HuH-7 (cell line): ENCODE results near the gene POU3F1.
"Not testable (repeated sequence)": the region's sequence is repeated elsewhere in the genome, so short reads cannot be mapped to it uniquely, and the experiment has no call there.

Experiments used
- DNase-seq: peaks from one replicate; pipeline ENCODE4 v3.0.0; 2011; ENCODE audit warnings: low spot score

POU3F1 gene

DNA sequence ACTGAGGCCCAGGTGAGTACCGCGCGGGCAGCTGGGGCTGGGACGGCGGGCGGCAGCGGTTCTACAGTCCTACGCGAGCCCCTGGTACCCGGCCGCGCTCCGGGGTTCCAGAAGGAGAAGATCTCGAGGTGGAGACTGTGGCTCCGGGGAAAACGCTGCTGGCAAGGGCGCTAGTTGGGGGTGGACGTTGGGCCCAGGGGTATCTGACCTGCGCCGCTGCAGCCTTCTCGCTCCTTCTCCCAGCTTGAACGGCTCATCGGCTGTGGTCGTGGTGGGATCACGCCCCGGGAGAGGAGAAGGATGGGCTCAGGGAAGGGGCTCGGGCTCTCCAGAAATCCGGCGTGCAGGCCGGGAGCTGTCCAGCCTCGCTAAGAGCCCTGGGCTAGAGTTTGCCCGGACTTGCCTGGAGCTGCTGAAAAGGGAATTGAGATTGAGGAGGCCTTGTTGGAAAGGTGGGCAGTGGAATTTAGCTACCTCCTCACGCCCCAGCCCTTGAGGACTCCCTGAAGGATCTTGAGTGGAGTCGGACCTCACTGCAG, 1.1 kb upstream of the POU3F1 start:
- no peak for DNase-seq

DNA sequence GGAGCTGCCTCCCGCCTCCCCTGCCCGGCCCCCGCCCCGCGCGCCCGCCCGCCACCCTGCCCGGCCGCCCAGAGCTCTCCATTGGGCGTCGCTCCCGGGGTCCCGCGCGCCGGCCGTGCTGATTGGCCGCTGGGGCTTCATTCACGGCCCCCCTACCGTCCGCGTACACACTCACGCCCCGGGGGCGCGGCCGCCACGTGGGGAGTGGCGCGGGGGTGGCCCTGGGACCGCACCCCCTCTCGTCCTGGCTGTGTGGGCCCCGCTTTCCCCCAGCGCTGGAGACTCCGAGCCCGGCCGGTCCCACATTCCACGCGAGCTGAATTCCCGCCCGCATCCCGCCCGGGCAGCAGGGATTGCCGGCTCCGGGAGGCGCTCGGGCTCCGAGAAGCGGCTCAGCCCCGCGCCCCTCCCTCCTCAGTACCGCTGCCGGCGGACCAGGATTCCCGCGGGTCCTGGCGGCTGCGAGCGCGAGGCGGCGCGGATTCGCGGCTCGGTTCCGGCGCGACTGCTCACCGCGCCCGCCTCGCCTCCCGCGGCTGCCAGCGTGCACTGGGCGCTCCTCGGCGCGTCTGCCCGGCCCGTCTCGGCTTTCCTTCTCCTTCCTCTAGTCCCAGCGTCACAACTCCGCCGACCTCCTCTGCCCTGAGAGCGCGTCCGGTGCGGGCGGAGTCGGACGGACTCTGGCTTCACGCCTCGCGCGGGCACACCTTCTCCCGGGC, 450 bp upstream of the POU3F1 start:
- DNase-seq, result peak; percentile 83

DNA sequence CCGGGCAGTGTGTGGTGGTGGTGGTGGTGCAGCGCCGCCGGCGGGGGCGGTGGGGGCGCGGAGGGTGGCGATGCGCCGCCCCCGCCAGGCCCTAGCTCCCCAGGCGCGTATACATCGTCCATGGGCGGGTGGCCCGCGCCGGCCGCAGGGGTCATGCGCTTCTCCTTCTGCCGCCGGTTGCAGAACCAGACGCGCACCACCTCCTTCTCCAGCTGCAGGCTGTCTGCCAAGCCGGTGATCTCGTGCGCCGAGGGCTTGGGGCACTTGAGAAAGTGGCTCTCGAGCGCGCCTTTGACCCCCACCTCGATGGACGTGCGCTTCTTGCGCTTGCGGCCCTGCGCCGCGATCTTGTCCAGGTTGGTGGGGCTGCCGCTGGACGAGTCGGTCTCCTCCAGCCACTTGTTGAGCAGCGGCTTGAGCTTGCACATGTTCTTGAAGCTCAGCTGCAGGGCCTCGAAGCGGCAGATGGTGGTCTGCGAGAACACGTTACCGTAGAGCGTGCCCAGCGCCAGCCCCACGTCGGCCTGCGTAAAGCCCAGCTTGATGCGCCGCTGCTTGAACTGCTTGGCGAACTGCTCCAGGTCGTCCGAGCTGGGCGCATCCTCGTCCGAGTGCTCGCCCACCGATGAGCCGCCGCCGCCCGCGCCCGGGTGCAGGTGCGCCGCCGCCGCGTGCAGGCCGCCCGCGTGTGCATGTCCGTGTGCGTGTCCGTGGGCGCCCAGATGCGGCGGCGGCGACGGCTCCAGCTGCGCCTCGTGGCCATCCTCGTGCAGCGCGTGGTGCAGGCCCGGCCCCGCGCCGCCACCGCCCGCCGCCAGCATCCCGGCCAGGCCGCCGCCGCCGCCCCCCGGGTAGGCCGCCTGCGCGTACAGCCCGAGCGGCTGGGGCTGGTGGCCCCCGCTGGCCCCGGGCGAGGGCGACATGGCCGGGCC, 926 bp downstream of the POU3F1 start:
- DNase-seq, result no peak

DNA sequence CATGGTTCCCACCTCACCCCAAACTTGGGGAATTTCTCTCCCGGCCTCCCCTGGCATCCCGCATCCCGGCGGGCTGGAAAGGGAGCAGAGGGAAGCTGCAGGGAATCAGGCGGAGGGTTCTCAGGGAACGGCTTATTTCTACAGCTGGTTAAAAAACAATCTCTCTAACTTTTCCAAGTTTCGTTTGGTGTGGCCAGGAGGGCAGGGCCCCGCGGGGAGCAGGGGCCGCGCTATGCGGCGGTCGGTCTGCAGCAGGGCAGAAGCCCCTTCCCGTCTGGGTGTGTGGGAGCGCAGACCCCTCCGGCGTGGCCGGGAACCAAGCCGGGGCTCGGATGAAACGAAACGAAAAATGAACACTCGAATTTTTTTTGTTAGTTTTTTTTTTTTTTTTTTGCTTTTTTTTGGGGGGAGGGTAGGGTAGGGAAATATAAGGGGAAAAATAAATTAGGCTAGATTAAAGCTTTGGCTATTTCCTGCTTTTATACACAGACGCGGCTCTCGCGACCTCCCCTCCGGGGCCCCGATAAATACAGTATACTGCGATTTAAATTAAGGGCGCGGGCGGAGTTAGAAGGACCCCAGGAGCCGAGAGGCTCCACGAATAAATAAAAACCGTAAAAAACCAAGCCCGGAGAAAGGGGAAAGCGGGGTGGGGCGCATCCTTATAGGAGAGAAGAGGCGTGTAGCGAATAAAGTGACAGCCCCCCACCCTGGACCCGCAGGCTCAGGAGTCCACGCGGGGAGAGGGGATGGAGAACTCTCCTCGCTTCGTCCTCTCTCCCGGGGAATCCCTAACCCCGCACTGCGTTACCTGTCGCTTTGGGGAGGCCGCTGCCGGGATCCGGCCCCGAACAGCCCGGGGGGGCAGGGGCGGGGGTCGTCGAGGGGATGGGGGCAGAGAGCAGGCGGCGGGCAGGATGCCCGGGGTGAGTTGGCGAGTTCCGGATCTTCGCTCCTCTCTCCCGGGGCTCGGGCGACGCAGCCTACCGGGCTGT, 2.1 kb downstream of the POU3F1 start:
- no peak for DNase-seq

DNA sequence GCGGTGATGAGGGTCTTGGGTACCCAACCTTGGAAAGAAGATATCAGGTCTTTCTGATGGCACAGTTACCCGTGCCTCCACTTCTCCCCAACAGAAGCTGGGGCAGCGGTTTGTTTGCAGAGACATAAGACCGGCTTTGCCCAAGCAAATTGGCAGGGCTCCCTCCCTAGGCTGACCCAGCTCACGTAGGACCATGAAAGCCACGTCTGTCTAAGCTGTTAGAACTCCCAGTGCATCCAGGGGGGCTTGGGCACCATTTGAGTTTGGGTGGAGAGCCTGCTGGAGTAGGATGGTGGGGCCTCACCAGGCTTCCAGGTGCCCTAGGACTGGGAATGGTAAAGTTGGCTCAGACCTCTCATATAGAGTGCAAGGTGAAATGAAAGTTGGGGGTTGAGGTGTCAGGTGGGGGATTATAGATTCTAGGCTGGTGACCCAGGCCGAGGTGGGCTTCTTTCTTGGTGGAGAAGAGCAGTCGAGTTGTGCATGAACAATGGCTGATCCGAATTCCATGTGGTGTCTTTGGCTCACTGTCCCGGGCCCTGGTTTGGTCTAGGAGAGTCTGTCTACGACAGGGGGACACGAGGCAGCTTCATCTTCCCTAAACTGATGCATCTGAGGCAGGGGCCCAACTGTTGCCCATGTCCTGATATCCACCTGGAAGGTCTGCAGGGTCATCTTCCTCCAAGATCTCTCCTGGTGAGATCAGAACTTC, 3.4 kb downstream of the POU3F1 start:
- DNase-seq, result no peak

DNA sequence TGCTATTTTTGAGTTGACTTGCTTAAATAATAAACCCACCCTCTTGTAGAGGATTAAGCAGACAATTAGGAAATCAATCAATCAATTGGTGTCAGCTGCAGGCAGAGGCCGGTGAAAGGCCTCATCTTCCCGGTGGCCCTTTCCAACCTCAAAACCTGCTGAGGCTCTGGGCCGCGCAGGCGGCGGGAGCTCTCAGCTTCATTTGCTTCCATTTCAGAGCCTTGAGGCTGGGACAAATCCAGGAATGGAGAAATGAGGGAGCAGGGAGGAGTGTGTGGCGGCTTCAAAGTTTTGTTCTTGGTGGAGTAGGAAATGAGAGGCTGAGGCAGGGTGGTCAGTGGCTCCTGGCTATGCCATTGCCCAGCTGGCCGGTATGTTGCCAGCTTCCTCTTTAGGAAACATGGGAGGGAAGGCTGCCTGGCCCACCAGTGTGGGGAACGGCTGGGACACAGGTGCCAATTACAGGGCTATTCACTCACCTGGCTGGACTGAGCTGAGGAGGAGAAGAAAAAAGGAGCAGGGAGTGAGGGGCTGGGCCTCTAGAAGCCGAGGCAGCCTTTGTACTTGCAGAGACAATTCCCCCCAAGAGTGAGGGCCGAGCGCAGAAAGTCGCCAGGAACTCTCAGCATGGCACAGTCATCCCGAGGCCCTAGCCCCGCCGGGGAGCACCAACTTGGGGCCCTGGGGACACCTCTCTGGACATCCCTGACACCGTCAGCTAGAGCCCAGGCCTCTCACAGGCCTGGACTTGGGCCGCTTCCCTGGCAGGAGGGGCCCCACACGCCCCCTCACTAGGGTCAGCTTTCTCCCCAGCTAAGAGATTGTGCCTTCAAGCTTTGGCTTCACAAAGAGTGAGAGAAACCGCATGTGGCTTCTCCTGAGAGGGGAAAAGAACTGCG, 4.4 kb downstream of the POU3F1 start:
- no peak for DNase-seq

DNA sequence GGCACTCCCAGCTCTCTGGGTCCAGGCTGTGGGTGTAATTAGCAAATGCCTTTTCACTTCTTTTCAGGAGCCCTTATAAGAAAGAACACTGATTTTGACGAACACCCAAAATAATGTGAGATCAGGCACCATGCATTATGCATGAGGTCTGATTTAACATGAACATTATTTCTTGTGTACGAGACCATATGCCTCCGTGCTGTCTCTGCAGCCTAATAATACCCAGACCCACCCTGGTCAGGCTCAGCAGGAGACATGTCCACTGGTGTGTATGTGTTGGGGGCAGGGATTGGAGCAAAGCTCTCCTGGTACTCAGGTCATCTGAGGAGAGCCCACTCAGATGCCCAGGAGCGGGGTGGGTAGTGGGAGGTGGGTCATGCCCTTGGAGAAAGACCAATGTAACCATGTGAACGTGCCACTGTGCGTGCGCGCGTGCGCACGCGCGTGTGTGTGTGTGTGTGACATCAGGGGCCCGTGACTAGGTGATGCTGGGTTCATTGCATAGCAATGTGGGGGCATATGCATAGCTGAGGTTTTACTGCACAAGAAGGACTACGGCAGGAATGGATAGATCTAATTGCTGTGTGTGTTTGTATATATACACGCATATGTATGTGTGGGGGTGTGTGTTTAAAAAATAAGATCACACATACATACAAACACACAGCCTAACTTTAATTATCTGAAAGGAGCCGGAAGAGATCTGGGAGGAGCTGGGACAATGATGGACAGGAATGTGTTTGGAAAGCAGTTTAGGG, 7.1 kb downstream of the POU3F1 start:
- no peak for DNase-seq

DNA sequence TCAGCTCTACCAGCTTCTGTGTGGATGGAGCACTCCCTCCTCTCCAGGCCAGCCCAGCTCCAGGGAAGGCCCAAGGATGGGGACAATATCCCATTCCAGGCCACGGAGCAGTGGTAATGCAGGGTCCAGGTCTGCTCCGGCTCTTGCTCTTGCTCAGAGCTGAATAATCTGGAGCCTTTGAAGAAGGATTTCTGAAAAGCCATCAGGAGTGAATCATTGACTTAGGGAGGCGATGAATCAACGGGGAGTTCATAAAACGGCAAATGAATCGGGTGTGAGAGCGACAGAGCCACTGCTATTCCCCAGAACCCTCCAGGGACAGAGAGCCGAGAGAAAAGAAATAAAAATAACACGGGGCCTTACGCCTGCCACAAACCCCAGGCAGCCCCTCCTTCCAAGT, 7.7 kb downstream of the POU3F1 start:
- no peak for DNase-seq

DNA sequence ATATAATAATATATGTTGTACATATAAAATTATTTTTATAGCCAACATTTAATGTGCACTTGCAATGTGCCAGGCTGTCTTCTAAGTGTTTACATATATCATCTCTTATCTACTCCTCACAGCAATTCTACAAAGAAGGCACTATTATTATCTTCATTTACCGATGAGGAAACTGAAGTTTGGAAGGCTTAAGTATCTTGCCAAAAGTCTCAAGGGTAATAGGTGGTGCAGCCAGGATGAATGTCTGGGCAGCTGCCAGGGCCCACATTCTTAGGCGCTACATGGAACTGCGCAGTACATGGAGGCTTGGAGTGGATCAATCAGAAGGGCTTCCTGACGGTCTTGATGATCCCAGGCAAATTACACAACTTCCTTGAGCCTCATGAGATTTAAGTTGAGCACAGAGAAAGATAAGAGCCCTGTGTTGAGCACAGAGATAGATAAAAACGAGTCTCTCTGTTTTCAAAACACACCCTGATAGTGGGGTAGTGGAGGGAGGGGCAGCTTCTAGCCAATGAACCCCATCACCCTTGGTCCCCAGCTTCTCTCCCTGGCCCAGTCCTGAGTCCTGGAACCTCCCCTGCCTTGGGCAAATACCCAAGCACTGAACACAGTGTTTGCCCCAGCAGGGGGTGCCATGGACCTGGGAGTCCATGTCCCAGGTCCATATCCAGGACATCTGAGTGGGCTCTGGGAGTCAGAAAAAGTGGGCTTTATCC, 9.2 kb downstream of the POU3F1 start:
- peak; percentile 63 for DNase-seq

DNA sequence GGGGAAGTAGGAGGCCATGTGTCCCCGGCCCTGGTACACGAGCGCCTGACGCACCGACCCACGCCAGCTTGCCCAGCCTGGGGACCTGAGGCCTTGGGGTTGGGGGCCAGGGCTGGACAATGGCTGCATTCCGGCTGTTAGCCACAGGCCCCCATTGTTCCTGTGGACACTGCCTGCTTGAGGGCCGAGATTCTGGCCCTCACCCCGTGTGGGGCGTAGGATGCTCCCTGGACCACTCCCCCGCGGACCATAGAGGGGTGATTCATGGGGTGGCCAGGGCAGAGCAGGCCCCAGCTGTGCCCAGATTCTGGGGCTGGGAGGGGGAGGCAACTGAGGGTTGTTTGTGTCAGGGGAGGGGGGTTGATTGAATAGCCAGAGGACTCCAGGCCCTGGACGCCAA, 11.7 kb downstream of the POU3F1 start:
- no peak for DNase-seq

DNA sequence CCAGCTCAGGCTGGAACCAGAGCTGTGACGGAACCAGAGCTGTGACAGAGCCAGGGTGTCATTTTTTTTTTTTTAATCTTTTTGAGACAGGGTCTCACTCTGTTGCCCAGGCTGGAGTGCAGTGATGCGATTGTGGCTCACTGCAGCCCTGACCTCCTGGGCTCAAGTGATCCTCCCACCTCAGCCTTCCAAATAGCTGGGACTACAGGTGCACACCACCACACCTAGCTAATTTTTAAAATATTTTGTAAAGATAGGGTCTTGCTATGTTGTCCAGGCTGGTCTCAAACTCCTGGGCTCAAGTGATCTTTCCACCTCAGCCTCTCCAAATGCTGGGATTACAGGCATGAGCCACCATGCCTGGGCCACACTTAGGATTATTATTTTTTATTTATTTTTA, 13.6 kb downstream of the POU3F1 start:
- not testable (repeated sequence) for DNase-seq

DNA sequence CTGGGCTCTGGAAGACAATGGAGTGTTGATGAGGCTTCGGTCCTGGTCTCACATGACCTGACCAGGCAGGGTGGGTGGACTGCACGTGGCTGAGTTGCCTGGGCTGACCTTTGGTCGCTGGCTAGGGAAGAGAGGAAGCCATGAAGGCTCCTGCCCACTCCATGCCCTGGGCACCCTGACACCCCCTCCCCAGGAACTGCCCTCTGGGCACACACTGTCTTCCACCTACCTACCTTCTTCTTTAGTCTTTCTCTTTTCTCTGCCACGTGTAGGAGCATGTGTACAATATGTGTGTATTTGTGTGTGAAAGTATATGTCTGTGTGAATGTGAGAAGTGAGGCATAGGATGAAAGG, 15.1 kb downstream of the POU3F1 start:
- no peak for DNase-seq

DNA sequence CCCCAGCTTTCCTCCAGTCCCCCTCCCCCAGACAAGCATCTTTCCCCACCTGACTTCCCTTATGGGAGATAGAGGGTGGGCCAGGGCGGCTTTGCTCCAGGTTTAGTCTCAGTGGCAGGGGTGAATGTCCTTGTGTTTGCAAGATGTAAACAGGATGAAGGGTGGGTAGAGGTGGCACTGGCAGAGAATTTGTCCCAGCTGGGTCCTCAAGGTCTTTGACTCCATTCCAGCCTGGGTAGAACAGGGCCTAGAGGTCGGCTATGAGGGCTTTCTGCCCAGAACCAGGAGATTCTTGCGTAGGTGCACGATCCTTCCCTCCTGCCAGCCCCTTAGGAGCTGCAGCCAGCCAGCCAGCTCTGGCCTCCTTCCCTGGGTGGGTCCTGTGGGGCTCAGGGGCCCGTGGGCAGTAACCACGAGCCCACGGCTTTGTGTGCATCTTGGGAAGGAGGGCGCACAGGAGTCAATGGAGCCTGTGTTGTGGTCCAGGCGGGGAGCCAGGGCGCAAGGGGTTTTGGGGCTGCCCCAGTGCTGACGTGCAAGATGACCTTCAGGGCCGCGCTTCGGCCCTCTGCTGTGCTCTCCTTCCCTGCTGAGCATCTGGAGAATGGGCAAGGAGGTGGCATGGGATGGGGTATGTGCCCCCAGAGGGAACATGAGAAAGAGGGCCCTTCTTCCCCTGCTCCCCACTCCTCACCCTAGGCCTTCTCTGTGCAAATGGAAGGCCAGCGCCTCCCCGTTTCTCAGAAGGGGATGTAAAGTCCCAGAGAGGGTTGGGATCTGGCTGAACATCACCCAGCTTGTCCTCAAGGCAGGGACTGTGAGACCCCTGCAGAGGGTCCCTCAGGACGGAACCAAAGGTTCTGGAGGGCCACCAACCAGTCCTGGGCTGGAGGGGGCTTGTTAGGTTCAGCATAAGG, 15.7 kb downstream of the POU3F1 start:
- no peak for DNase-seq

DNA sequence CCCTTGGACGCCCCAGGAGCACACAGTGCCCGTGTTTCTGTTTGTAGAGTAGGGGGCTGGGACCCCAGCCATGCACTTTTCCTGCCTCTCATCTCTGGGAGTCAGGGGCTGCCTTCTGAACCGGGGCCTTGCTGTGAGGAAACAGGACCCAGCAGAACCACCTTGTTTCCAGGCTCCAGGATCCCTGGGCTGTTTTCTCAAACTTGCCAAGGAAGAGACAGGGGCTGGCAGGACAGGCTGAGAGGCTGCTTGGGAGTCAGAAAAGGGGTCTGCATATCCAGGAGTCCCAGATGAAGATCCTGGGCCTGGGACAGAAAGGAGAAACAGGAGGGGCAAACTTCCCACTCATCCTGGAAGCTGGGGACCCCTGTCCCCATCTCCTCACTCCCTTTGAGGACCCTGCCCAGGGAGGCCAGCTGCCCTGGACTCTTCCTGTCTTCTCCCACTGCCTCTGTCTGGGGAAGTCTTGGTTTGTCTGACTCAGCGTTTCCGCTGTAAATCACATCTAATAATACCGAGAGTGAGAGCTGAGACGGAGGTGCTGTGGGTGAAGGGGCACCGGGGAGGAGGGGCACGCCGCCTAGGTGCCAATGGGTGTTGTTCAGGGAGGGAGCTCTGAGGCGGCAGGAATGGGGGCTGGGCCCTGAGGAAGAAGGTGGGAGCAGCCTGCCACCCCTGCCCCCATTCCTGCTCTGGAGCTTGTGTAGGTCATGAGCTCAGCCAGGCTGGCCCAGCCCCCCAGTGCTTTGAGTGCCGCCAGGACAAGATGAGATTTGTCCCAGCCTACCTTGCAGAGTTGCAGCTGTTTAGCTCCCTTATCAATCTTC, 16.7 kb downstream of the POU3F1 start:
- no peak for DNase-seq

DNA sequence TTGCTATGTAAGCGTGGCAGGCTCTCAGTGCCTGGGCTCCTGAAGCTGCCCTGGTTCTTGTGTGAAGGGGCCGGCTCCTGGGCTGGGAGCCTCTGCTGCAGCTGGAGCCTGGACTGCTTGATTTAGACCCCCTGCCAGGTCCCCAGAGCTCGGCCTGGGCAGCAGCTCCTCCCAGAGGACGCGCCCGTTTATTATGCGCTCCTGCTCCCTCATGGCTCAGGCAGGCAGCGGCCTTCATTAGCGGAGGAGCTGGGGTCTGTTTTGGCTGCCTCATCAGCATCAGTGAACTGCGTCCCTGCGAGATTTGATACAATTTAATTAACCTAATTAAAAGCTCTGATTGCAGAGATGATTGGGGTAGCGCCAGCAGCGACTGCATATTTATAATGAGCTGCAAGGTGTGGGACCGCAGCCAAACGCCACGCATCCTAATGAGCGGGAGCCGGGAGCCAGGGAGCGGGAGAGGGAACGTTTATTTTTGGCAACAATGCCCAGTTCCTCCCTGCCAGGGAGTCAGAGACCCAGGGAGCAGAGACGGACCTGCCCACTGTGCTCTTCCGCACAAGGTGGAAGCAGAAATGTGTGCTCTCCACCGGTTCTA, 17.4 kb downstream of the POU3F1 start:
- no peak for DNase-seq

DNA sequence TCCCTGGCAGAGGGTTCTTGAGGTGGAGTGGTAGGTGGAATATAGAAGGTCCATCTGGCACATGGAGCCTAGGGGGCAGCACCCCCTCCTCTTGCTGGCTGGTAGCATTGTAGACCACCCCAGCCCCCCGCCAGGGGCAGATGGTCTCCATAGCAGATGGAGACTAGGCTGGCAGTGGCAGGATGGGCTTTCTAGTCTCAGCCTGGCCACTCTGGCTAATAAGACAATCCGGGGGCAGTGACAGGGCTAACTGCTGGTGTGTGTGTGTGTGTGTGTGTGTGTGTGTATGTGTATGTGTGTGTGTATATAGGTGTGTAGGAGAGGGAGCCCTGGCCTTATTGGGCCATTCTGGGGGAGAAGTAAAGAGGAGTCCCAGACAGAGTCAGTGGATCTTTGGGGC, 17.9 kb downstream of the POU3F1 start:
- no peak for DNase-seq
